Measurements from ENCODE around the gene MRPS35.

- TF ChIP-seq EZH2 (IDR thresholded peaks at IDR 0.05; ENCODE audit: insufficient read depth, poor library complexity, severe bottlenecking), result no peak
- no peak for TF ChIP-seq EZH2phosphoT487 (IDR thresholded peaks at IDR 0.05; ENCODE audit: insufficient read depth, low read depth)
Observed at GRCh38 chr12:27756670-27757195, 46.1 kb downstream of the MRPS35 start.
